Measurements from ENCODE around the gene CARMIL3. TPM values are rescaled to one million over a fixed set of nuclear protein-coding genes. Genes with fewer than 3 reads are reported as not detected.

Gene CARMIL3
- total RNA-seq, 2 experiments from 2014 or later, result 0.05 to 0.11 TPM

DNA sequence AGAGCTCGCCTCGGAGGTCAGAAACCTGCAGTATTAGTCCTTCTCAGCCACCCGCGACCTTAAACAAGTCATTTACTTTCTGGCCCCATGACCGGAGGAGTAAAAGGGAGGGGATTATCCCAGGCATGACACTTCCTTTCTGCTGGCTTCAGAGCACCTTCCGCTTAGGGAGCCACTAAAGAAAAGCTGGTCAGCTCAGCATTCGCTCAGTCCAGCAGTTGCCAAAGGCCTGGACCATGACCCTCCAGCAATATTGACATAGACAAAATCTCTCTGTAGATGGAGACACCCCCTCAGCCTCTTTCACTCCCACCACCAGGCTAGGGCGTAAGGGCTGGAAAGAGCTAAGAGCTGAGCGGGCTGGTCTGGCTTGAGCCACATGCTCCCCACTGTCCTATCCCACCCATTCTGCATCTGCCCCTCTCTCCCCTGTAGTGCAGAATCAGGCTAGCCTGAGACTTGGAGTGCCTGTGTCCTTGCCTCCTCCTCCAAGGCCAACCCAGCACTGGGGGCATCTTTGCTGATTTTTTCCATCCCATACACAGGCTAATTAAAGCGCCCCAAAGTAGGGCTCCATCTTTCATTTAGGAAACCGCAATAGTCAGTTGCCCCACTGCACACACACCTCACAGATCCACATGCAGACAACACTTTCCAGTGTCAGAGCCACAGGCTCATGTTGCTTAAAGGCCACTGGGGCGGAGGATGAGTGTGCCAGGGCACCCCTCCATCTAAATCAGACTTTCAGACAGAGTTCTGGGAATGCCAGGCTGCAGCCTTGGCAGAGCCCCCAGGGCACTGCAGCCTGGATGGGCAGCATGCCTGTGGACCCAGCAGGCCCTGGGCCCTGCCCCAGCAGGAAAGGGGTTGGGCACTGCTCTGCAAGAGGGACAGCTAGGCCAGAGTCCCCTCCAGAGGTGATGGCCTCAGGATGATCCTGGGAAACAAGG is 15.6 kb downstream of the CARMIL3 start:
- ChIA-PET CTCF (no interaction called here), POLR2A (no interaction called here)
- Histone ChIP-seq H3K4me3 (ENCODE audit: low read length) (no peak overlapping the region), H3K9me3 (ENCODE audit: control insufficient read depth in 1 of 2, insufficient read depth in 1 of 2, low read length in 2 of 2) (no peaks in the 10 kb centered on the region), H3K27me3 (ENCODE audit: control insufficient read depth in 1 of 2, insufficient read depth in 2 of 2, low read length in 2 of 2) (no peaks in the 10 kb centered on the region), H3K27ac (ENCODE audit: low read depth in 1 of 2, low read length in 2 of 2) (no peak overlapping the region), H3K4me1 (ENCODE audit: insufficient read depth, low read length) (no peaks in the 10 kb centered on the region), H3K36me3 (ENCODE audit: insufficient read depth, low read length) (no peaks in the 10 kb centered on the region)
- no peak overlapping the region for H3K4me3 Mint-ChIP-seq
- DNase-seq (no peak), ATAC-seq (ENCODE audit: poor library complexity) (no peak)
- TF ChIP-seq, protein P1, sequence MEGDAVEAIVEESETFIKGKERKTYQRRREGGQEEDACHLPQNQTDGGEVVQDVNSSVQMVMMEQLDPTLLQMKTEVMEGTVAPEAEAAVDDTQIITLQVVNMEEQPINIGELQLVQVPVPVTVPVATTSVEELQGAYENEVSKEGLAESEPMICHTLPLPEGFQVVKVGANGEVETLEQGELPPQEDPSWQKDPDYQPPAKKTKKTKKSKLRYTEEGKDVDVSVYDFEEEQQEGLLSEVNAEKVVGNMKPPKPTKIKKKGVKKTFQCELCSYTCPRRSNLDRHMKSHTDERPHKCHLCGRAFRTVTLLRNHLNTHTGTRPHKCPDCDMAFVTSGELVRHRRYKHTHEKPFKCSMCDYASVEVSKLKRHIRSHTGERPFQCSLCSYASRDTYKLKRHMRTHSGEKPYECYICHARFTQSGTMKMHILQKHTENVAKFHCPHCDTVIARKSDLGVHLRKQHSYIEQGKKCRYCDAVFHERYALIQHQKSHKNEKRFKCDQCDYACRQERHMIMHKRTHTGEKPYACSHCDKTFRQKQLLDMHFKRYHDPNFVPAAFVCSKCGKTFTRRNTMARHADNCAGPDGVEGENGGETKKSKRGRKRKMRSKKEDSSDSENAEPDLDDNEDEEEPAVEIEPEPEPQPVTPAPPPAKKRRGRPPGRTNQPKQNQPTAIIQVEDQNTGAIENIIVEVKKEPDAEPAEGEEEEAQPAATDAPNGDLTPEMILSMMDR (IDR thresholded peaks at IDR 0.05), result no peak
- no peaks in the 10 kb centered on the region for H3K36me3 Mint-ChIP-seq (ENCODE audit: low read depth)
- peaks cover 16% of the 10 kb centered on the region for H3K27me3 Mint-ChIP-seq
- H3K27ac Mint-ChIP-seq, result no peak overlapping the region
- H3K9me3 Mint-ChIP-seq, result no peaks in the 10 kb centered on the region
- no peaks in the 10 kb centered on the region for H3K4me1 Mint-ChIP-seq (ENCODE audit: low read depth)
- intact Hi-C loops (cut with DNase I, micrococcal nuclease), result no loop called here

DNA sequence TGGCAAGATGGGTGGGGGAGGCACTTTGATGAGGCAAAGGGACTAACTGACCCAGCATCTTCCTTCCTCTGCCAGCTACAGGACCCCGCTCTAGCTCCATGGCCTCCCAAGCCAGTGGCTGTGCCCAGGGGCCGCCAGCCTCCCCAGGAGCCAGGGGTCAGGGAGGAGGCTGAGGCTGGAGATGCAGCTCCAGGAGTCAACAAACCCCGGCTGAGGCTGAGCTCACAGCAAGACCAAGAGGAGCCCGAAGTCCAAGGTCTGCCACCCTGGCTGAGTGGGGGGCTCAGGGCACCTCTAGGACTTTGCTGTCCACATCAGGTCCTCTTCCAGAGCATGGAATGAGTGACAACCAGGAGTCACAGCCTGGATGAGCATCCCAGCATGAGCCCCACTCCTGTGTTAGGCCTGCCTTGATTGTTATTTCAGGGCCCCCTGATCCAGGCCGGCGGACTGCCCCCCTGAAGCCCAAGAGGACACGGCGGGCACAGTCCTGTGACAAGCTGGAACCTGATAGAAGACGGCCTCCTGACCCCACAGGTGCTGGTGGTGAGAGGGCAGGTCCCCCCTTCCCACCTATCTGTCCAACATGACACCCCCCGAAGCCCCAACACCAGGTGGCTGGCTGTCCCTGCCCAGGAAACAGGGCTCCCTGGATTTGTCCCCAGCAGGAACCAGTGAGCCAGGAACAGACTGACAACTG is 17.1 kb downstream of the CARMIL3 start:
- H3K36me3 ChIP-seq (ENCODE audit: insufficient read depth, low read length), result no peaks in the 10 kb centered on the region
- H3K9me3 ChIP-seq (ENCODE audit: control insufficient read depth in 1 of 2, insufficient read depth in 1 of 2, low read length in 2 of 2), result no peaks in the 10 kb centered on the region
- H3K4me3 ChIP-seq (ENCODE audit: low read length), result no peak overlapping the region
- no peak overlapping the region for H3K27ac Mint-ChIP-seq
- no peaks in the 10 kb centered on the region for H3K9me3 Mint-ChIP-seq
- no peak overlapping the region for H3K4me3 Mint-ChIP-seq
- no peak overlapping the region for H3K27ac ChIP-seq (ENCODE audit: low read depth in 1 of 2, low read length in 2 of 2)
- ChIA-PET POLR2A (interaction anchor here (0.7 kb wide), 1 partner anchor 12 kb away, joined by 3 read pairs; no protein-coding TSS in a partner anchor), CTCF (interaction anchor here (0.7 kb wide), 1 partner anchor 120 kb away, joined by 4 read pairs; the partner anchor contains the start of gene IPO4)
- peaks cover 16% of the 10 kb centered on the region for H3K27me3 Mint-ChIP-seq
- H3K4me1 ChIP-seq (ENCODE audit: insufficient read depth, low read length), result no peaks in the 10 kb centered on the region
- H3K36me3 Mint-ChIP-seq (ENCODE audit: low read depth), result no peaks in the 10 kb centered on the region
- DNase-seq (no peak), ATAC-seq (ENCODE audit: poor library complexity) (no peak)
- intact Hi-C loops (cut with DNase I, micrococcal nuclease), result no loop called here
- no peaks in the 10 kb centered on the region for H3K4me1 Mint-ChIP-seq (ENCODE audit: low read depth)
- TF ChIP-seq, protein P1 (IDR thresholded peaks at IDR 0.05), result no peak
- H3K27me3 ChIP-seq (ENCODE audit: control insufficient read depth in 1 of 2, insufficient read depth in 2 of 2, low read length in 2 of 2), result no peaks in the 10 kb centered on the region

DNA sequence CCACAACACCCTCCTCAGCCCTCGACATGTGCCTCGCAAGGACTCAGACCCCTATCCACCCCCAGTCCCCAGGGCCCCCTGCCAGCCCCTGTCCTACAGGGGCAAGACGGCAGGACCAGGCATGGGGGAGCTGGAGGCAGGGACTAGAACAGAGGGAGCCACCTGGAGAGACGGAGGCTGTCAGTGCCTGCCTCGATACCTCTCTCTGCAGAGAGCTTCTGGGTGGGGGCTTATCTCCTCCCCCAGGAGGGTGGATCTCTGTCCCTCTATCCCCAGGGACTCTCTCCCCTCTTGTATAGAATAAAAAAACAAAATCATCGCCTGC is 17.6 kb downstream of the CARMIL3 start:
- no peak overlapping the region for H3K27ac Mint-ChIP-seq
- no peak overlapping the region for H3K4me3 ChIP-seq (ENCODE audit: low read length)
- no peaks in the 10 kb centered on the region for H3K36me3 ChIP-seq (ENCODE audit: insufficient read depth, low read length)
- ChIA-PET CTCF (no interaction called here), POLR2A (interaction anchor here (0.7 to 1.5 kb wide), 2 partner anchors 12 kb away, joined by 3 to 4 read pairs; no protein-coding TSS in a partner anchor)
- no peaks in the 10 kb centered on the region for H3K27me3 ChIP-seq (ENCODE audit: control insufficient read depth in 1 of 2, insufficient read depth in 2 of 2, low read length in 2 of 2)
- no peaks in the 10 kb centered on the region for H3K9me3 ChIP-seq (ENCODE audit: control insufficient read depth in 1 of 2, insufficient read depth in 1 of 2, low read length in 2 of 2)
- no peaks in the 10 kb centered on the region for H3K36me3 Mint-ChIP-seq (ENCODE audit: low read depth)
- H3K9me3 Mint-ChIP-seq, result no peaks in the 10 kb centered on the region
- intact Hi-C loops (cut with DNase I, micrococcal nuclease), result no loop called here
- no peak overlapping the region for H3K4me3 Mint-ChIP-seq
- ATAC-seq (ENCODE audit: poor library complexity) (no peak), DNase-seq (no peak)
- H3K4me1 Mint-ChIP-seq (ENCODE audit: low read depth), result no peaks in the 10 kb centered on the region
- TF ChIP-seq, protein P1 (IDR thresholded peaks at IDR 0.05), result no peak
- no peaks in the 10 kb centered on the region for H3K4me1 ChIP-seq (ENCODE audit: insufficient read depth, low read length)
- no peak overlapping the region for H3K27ac ChIP-seq (ENCODE audit: low read depth in 1 of 2, low read length in 2 of 2)
- H3K27me3 Mint-ChIP-seq, result peaks cover 16% of the 10 kb centered on the region

Measured in CD4-positive, alpha-beta T cell (primary cell).